Bronchial epithelial cell (primary cell): ENCODE data around the gene SLC35E4. TPM values are rescaled to one million over a fixed set of nuclear protein-coding genes. Genes with fewer than 3 reads are reported as not detected.
A peak's percentile ranks its signal among the peaks of the same experiment; 100 is the strongest.

Experiments used
- DNase-seq: peaks from one replicate; pipeline ENCODE4 v3.0.0-alpha.2; 2010; ENCODE audit warnings: low read depth
- FAIRE-seq: peaks from 2 replicates; lab custom pipeline; 2011; peaks lifted over from hg19 to GRCh38; lab: Jason Lieb, UNC
- H3K27me3 ChIP-seq: 2 replicates; pipeline ENCODE4 v1.5.1; 2011; ENCODE audit warnings: low read length; ENCODE audit not compliant: control insufficient read depth, insufficient read depth
- H3K36me3 ChIP-seq: 2 replicates; pipeline ENCODE4 v1.5.1; 2011; ENCODE audit warnings: low read length; ENCODE audit not compliant: control insufficient read depth, insufficient read depth
- H3K4me3 ChIP-seq: 2 replicates; pipeline ENCODE4 v1.5.1; 2011; ENCODE audit warnings: mild to moderate bottlenecking, low read depth, low read length, control low read depth
- total RNA-seq: library from RNA; depleted of rRNA; stranded (reverse); fragments of >200 nt; gene quantifications from 2 replicates; pipeline ENCODE4 v1.2.1, GENCODE V29; 2014
- TF ChIP-seq, protein P1 (sequence below): IDR thresholded peaks from 2 replicates; pipeline ENCODE4 v1.5.1; 2011; ENCODE audit warnings: mild to moderate bottlenecking, moderate library complexity, low read length, control low read depth, inconsistent platforms; ENCODE audit not compliant: insufficient read depth, severe bottlenecking

Gene SLC35E4
- total RNA-seq, 1 donor from 2014 or later, result 4.7 TPM

DNA sequence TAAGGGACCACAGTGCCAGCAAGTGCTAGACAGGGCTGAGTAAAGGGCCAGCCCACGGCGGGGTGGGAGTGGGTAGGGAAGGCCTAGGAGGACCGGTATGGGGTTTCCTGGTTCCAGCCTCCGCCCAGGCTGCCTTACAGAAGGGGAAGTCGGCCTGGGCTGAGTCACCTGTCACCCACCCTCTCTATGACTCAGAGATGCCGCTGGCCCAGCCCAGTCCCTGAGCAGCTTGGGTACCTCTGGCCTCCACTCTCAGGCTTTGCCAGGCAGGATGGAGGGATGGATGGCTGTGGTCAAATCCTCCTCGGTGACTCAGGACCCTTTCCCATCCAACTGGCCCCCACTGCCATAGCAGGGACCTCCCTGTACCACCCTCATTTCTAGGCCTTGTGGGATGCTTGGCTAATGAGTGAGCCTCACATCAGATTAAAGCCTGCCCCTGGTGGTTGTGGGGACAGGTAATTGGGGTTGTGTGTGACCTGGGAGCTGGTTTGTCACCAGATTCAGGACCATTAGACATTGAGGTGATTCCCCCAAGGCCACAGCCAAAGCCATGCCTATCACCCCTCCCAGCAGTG is 13.9 kb downstream of the SLC35E4 start:
- Histone ChIP-seq H3K4me3 (no peak overlapping the region), H3K36me3 (no peaks in the 10 kb centered on the region), H3K27me3 (no peaks in the 10 kb centered on the region)
- FAIRE-seq (peak; percentile 89), DNase-seq (peak; percentile 88)
- TF ChIP-seq, protein P1, sequence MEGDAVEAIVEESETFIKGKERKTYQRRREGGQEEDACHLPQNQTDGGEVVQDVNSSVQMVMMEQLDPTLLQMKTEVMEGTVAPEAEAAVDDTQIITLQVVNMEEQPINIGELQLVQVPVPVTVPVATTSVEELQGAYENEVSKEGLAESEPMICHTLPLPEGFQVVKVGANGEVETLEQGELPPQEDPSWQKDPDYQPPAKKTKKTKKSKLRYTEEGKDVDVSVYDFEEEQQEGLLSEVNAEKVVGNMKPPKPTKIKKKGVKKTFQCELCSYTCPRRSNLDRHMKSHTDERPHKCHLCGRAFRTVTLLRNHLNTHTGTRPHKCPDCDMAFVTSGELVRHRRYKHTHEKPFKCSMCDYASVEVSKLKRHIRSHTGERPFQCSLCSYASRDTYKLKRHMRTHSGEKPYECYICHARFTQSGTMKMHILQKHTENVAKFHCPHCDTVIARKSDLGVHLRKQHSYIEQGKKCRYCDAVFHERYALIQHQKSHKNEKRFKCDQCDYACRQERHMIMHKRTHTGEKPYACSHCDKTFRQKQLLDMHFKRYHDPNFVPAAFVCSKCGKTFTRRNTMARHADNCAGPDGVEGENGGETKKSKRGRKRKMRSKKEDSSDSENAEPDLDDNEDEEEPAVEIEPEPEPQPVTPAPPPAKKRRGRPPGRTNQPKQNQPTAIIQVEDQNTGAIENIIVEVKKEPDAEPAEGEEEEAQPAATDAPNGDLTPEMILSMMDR, result peak; percentile 24

DNA sequence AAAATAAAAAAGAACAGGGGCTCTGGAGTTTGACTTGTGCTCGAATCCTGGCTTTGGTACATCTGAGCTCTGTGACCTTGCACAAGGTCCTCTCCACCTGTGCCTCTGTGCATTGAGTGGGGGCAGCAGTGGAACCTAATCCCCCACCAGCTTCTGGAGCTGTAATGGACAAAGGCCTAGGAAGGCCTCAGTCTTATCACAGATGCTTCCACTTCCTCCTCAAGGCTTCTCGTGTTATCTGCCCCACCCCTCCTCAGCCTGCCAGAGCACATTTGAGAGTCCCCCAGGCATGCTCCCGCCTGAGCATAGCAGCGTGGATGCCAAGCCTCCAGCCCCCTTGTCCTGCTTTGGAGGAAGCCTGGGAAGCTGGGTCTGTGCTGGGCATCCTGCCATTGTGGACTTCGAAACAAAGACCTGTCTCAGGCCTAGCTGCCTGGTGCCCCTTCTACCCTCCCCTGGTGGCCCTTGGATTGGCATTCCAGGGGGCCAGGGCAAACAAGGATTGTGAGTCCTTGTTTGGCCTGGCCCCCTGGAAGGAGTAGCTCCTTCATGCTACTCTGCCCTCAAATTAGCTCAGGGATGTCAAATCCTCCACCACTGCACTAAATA is 15.0 kb downstream of the SLC35E4 start:
- FAIRE-seq (no peak), DNase-seq (no peak)
- Histone ChIP-seq H3K4me3 (no peak overlapping the region), H3K36me3 (no peaks in the 10 kb centered on the region), H3K27me3 (no peaks in the 10 kb centered on the region)
- TF ChIP-seq, protein P1, result no peak

DNA sequence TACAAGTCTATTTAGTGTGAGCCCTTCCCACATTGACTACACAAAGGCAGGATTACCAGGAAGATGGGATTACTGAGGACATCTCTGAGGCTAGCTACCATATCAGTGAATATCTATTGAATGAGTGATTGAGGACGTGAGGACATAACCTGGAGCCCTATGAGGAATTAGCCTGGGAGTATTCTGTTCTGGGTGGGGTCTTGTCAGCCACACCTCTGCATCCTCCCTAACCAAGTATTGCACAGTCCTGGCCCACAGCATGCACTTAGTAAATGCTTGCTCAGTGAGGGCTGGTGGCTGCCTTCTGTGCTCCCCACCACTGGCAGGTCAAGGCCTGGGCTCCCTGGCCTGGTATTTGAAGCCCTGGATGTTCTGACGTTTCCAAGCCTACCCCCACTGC is 17.3 kb downstream of the SLC35E4 start:
- DNase-seq (no peak), FAIRE-seq (no peak)
- Histone ChIP-seq H3K27me3 (no peaks in the 10 kb centered on the region), H3K4me3 (no peak overlapping the region), H3K36me3 (no peaks in the 10 kb centered on the region)
- TF ChIP-seq, protein P1, result no peak

DNA sequence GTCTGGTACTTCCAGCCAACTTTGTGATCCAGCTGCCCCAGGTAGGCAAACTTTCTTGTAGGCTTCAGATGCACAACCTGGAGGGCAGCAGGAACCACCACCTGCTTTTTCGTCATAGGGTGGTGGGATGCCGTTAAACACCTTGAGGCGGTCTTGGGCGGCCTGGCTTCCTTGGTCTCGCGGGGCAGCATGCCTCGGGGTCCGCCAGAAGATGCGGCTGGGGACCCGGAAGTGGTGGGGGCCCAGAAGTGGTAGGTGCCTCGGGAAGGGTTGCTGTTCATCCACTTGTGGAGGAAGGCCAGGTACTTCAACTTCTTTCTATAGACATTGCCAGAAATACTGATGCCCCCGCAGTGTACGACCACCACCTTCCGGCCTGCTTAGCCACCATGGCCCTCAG is 18.8 kb downstream of the SLC35E4 start:
- H3K4me3 ChIP-seq, result no peak overlapping the region

DNA sequence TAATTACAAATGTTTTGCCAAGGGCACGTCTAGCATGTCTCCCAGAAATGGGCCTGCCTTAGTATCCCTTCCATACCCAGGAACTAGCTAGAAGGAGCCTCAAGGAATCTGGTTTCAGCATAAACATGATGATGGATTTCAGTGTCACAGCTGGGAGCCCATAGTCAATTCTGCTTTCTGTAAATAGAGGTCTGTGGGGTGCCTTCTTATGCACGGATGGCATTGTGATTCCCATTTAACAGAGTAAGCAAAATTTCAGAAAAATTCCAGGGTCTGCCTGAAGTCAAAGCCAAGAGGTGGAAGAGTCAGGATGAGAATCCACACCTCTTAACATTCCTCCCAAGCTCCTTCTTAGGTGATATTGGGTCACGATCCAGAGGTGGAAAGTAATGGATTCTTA is 20.0 kb downstream of the SLC35E4 start:
- FAIRE-seq (no peak), DNase-seq (no peak)
- Histone ChIP-seq H3K36me3 (no peaks in the 10 kb centered on the region), H3K27me3 (no peaks in the 10 kb centered on the region), H3K4me3 (no peak overlapping the region)
- TF ChIP-seq, protein P1, result no peak

More for the DNA sequence above, 18.8 kb downstream of the SLC35E4 start:
- TF ChIP-seq, protein P1, result no peak
- H3K36me3 ChIP-seq, result no peaks in the 10 kb centered on the region
- FAIRE-seq (no peak), DNase-seq (no peak)
- no peaks in the 10 kb centered on the region for H3K27me3 ChIP-seq
